Upper lobe of left lung (tissue), 4 donors: Measurements from ENCODE around the gene DLG2.

Experiments
- POLR2A ChIP-seq, 4 donors: fragments of 450-650 bp; IDR thresholded peaks; one replicate each; pipeline ENCODE4 v1.5.1; 2016 to 2017; ENCODE audit warnings: antibody characterized with exemption in 4 of 4, mild to moderate bottlenecking in 2 of 4
- TF ChIP-seq, protein P1 (sequence below), 6 experiments: fragments of 450-650 bp in 4 of 6; fragments of 200-600 bp in 2 of 6; sonication (generic) in 2 of 6; IDR thresholded peaks; one replicate each; pipeline ENCODE4 v1.5.1; 2016 to 2019; ENCODE audit warnings: antibody characterized with exemption in 6 of 6

GRCh38 chr11:85540635-85541205, 86.4 kb downstream of the DLG2 start:
- TF ChIP-seq, protein P1, sequence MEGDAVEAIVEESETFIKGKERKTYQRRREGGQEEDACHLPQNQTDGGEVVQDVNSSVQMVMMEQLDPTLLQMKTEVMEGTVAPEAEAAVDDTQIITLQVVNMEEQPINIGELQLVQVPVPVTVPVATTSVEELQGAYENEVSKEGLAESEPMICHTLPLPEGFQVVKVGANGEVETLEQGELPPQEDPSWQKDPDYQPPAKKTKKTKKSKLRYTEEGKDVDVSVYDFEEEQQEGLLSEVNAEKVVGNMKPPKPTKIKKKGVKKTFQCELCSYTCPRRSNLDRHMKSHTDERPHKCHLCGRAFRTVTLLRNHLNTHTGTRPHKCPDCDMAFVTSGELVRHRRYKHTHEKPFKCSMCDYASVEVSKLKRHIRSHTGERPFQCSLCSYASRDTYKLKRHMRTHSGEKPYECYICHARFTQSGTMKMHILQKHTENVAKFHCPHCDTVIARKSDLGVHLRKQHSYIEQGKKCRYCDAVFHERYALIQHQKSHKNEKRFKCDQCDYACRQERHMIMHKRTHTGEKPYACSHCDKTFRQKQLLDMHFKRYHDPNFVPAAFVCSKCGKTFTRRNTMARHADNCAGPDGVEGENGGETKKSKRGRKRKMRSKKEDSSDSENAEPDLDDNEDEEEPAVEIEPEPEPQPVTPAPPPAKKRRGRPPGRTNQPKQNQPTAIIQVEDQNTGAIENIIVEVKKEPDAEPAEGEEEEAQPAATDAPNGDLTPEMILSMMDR (IDR thresholded peaks at IDR 0.05): no peak
- no peak for TF ChIP-seq POLR2A (IDR thresholded peaks at IDR 0.05)
